Stimulated activated CD4-positive, alpha-beta T cell treated with anti-CD3 and anti-CD28 coated beads, Interleukin-12 subunit alpha, Interleukin-12 subunit beta, amount 100 ng/mL, for 48 hours (primary cell): Measurements from ENCODE around the gene MFAP3.

Experiments used
- DNase-seq, 3 donors: peaks; one replicate each; pipeline ENCODE4 v3.0.0-alpha.2; 2020; ENCODE audit warnings: low read depth in 2 of 3, low spot score in 1 of 3

Gene MFAP3

GRCh38 chr5:154090656-154091055, 51.9 kb downstream of the MFAP3 start:
- DNase-seq = no peak

- DNase-seq = no peak
Measured at GRCh38 chr5:154092356-154093141, 53.8 kb downstream of the MFAP3 start.

- DNase-seq = no peak
Measured at GRCh38 chr5:154093142-154093532, 54.4 kb downstream of the MFAP3 start.

GRCh38 chr5:154095904-154096303, 57.1 kb downstream of the MFAP3 start:
- no peak for DNase-seq

- DNase-seq = no peak
Measured at GRCh38 chr5:154097031-154097430, 58.3 kb downstream of the MFAP3 start.

GRCh38 chr5:154098465-154098864, 59.7 kb downstream of the MFAP3 start:
- no peak for DNase-seq

- no peak for DNase-seq
Measured at GRCh38 chr5:154101184-154101583, 62.4 kb downstream of the MFAP3 start.

- DNase-seq = no peak
Measured at GRCh38 chr5:154103233-154103632, 64.5 kb downstream of the MFAP3 start.
